Hematopoietic multipotent progenitor cell treated with erythropoietin and hydrocortisone succinate and interleukin-3 and kit ligand, for 8 days (in vitro differentiated cells): ENCODE results near the gene MYH14.
"Not testable (repeated sequence)": the region's sequence is repeated elsewhere in the genome, so short reads cannot be mapped to it uniquely, and the experiment has no call there.

ENCODE experiments used
- DNase-seq: peaks from one replicate; pipeline ENCODE4 v3.0.0-alpha.2; 2015

The MYH14 gene

DNA sequence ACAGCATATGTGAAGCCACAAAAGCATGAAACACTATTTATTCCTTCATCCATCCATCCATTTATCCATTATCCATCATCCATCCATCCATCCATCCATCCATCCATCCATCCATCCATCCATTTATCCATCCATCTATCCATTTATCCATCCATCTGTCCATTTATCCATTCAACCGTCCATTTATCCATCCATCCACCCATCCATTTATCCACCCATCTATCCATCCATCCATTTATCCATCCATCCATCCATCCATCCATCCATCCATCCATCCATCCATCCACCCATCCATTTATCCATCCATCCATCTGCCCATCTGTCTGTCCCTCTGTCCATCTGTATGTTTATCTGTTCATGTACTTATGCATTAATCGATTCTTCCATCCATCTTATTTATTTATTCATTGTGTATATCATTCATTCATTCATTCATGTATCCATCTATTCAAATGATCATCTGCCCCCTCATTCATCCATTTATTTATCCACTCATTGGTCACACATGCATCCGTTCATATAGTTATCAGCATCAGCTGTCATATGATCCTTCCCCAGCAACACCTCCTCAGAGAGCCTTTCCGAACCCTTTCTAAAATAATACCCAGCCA, 7.0 kb upstream of the MYH14 start:
- no peak for DNase-seq

- no peak for DNase-seq
These were observed 6.1 kb upstream of the MYH14 start for GRCh38 chr19:50197348-50197747.

DNA sequence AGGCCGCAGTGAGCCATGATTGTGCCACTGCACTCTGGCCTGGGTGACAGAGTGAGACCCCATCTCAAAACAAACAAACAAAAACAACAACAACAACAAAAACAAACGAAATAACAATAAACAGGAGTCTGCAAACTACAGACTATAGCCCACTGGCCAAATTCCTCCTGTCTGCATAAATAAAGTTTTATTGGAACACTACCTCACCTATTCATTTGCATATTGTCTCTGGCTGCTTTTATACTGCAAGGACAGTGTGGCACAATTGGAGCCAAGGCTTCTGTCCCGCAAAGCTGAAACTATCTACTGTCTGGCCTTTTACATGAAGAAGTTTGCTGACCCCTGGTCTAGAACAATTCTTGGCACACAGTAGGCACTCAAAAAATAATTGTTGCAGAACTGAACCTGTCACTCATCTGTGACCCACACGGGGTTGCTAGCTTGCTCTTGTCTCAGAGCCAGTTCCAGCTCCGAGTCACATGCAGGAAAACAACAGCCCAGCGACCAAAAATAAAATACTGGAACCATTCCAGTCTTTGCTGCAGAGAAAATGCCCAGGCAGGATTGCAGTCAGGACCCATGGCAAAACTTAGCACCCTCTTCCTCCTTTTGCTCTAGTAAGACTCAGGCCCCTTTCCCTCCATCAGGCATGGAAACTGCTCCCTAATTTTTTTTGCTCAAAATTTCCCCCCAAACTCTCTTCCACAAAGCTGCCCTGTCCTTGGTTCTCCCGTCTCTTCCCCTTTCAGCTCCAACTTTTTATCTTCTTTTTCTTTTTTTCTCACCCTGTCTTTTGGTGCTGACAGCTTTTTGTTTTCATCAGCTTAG, 4.8 kb upstream of the MYH14 start:
- no peak for DNase-seq

DNA sequence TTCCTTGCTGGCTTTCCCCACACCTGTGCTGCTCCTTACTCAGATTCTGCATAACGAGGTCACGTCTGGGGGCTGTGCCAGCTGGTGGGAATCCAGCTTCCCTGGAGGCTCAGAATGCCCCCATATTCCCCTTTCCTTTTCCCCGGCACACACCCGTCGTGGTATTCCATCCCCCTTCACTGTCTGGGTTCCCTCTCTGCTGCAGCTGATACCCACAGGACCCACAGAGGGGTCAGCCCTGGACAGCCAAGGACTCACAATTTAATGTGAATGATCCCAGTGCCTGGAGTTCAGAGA, 4.2 kb upstream of the MYH14 start:
- DNase-seq = no peak

DNA sequence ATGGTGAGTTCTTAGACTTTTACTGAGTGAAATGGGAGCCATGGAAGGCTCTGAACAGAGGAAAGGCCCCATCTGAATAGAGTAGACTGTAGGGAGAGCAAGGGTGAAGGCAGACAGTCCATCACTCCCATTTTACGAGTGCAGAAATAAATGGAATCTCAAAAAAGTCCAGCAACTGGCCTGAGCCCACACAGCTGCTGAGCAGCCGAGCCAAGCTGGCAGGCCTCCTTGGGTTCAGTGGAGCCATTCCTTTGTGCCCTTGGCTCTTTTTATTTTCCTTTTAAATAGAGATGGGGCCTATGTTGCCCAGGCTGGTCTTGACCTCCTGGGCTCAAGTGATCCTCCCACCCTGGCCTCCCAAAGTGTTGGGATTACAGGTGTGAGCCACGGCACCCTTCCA, 1.0 kb upstream of the MYH14 start:
- no peak for DNase-seq

GRCh38 chr19:50202962-50203280, 501 bp upstream of the MYH14 start:
- no peak for DNase-seq

GRCh38 chr19:50204081-50204428, 633 bp downstream of the MYH14 start:
- no peak for DNase-seq

DNA sequence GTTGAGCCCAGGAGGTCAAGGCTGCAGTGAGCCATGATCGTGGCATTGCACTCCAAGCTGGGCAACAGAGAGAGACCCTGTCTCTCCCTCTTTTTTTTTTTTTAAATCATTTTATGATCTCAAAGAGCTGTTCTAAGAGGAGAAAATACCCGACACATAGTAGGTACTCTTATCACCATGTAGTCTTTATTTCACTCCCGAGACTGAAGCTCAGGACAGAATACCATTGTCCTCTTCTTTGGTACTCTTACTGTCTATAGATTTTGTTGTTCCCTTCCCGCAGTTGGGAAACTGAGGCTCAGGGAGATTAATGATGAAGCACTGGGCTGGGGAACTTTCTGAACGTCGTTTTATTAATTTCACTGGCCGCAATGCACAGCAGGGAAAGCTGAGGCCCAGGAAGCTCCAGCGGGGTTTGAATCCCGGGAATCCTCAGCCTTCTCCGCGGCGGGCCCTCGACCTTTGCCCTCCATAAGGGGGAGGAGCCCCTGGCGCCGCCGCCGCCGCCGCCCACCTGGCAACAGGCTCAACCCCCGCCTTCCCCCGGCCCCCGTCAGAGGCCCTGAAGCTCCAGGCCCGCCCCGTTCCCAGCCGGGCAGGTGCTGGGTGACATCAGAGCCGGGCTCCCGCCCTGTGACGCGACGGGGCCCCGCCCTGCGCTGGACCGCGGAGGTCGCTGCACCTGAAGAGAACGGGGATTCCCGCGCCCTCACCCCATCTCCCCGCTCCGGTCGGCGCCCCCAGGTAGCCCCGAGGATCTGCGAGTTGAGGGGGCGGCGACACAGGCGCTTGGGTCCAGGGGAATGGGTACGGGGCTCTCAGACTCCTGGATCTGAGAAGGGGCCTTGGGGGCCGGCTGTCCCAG, 1.6 kb downstream of the MYH14 start:
- DNase-seq = no peak

DNA sequence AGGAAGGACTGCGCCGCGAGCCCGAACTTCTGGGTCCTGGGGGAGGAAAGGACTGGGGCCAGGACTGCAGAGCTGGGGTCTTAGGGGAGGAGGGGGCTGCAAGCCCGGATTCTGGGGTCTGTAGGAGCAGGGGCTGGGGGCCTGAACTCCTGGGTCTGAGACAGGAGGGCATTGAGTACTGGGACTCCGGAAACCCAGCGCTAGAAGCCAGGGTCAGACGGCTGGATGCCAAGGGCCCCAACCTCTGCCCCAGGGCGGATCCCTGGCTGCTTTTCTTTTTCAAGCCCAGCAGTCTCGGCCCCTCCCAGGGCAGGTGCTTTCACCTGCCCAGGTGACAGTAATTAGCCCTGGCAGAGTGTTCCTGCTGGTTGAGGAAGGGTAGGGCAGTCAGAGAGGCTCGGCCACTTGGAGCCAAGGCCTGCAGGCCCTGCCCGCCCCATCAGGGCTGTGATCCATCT, 2.3 kb downstream of the MYH14 start:
- no peak for DNase-seq

- DNase-seq = no peak
These were observed 2.8 kb downstream of the MYH14 start for GRCh38 chr19:50206191-50206590.

- DNase-seq = no peak
These were observed 4.3 kb downstream of the MYH14 start for GRCh38 chr19:50207730-50208129.

DNA sequence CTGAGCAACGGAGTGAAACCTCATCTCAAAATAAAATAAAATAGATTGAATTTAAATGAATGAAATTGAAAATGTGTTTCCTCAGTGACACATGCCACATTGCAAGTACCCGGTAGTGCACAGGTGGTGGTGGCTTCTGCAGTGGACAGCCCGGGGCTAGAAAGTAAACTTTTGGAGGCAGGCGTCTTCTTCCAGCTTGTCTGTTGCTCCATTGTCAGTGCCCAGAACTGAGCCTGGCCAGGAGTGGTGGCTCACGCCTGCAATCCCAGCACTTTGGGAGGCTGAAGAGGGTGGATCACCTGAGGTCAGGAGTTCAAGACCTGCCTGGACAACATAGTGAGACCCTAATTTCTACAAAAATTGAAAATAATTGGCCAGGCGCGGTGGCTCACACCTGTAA, 5.7 kb downstream of the MYH14 start:
- no peak for DNase-seq

- DNase-seq = no peak
These were observed 7.0 kb downstream of the MYH14 start for GRCh38 chr19:50210425-50210824.

GRCh38 chr19:50213925-50214324, 10.5 kb downstream of the MYH14 start:
- DNase-seq = no peak

GRCh38 chr19:50214699-50215543, 11.5 kb downstream of the MYH14 start:
- no peak for DNase-seq

DNA sequence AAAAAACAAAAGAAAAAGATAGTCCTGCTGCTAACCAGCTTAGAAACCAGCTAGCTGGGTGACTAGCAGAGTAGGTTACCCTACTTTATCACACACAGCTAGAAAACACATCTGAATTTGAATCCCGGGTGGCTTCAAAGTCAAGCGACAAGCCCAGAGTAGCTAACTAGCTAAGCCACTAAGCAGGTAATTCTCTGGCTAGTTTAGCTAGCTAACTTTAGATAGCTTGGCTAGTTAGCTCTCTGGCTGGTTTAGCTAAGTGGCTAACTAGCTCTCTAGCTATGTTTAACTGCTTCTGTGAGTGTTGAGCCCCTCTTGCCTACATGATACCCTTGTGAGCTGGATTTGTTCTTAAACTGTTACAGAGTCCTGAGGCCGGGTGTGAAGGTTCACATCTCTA, 12.4 kb downstream of the MYH14 start:
- DNase-seq = no peak

GRCh38 chr19:50221087-50221486, 17.7 kb downstream of the MYH14 start:
- DNase-seq = no peak

GRCh38 chr19:50222691-50223438, 19.4 kb downstream of the MYH14 start:
- DNase-seq = no peak

GRCh38 chr19:50223439-50223716, 20.0 kb downstream of the MYH14 start:
- DNase-seq = no peak

DNA sequence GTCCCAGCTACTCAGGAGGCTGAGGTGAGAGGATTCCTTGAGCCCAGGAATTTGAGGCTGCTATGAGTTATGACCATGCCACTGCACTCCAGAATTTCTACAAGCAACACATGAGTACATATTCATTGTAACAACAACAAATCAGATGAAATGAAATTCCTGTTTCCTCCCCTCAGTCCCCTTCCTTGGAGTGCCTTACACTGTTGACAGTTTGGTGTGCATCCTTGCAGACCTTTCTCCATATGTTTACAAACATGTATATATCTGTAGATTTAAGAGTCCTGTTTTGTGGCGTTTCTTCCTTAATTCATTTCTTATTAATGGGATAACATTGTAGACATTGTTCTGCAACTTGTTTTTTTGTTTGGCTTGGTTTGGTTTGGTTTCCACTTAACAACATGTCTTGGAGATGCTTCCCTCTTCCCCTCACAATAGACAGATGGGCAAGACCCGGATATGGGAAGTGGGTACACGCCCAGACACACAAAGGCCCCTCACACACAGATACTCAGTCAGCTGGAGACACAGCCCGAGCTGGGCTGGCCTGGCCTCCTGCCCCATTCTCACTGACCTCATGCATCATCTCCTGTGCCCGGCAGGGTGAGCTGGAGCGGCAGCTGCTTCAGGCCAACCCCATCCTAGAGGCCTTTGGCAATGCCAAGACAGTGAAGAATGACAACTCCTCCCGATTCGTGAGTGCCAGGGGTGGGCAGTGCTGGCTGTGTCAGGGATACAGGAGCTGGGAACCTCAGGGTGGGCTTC, 21.7 kb downstream of the MYH14 start:
- no peak for DNase-seq

DNA sequence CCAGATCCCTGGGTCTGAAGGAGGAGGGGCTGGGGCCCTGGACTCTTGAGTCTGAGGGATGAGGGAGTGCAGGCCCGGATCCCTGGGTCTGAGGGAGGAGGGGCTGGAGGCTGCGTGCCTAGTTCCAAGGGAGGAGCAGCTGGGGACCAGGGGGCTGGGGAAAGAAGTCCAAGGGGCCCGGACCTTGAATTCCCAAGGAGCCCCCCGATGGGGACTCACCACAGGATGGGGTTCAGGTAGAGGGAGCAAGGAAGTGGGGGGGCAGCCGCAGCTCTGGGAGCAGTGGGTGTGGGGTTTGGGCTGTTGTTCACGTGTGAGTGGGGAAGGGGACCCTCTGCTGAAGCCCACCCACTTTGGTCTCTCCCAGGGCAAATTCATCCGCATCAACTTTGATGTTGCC, 23.1 kb downstream of the MYH14 start:
- no peak for DNase-seq

DNA sequence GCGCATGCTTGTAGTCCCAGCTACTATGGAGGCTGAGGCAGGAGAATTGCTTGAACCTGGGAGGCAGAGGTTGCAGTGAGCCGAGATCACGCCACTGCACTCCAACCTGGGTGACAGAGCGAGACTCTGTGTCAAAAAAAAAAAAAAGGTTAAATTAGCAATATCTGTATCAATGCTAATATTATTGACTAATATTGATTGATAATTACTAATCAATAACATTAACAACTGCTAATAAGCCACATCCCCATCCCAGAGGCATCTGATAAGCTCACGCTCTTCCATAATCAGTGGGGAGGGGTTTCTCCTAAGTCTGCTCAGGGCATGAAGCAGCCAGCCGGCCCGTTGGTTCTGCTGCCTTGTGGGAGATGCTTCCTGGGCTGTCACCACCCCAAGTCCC, 24.7 kb downstream of the MYH14 start:
- DNase-seq = not testable (repeated sequence)
